Right forelimb (tissue), 1 donor: ENCODE data around the gene CLDND2.

Experiments used
- DNase-seq: peaks from one replicate; pipeline ENCODE4 v3.0.0-alpha.2; 2018

The CLDND2 gene

GRCh38 chr19:51380379-51380778, 11.6 kb upstream of the CLDND2 start:
- no peak for DNase-seq

- no peak for DNase-seq
Observed at GRCh38 chr19:51377422-51377821, 8.6 kb upstream of the CLDND2 start.

DNA sequence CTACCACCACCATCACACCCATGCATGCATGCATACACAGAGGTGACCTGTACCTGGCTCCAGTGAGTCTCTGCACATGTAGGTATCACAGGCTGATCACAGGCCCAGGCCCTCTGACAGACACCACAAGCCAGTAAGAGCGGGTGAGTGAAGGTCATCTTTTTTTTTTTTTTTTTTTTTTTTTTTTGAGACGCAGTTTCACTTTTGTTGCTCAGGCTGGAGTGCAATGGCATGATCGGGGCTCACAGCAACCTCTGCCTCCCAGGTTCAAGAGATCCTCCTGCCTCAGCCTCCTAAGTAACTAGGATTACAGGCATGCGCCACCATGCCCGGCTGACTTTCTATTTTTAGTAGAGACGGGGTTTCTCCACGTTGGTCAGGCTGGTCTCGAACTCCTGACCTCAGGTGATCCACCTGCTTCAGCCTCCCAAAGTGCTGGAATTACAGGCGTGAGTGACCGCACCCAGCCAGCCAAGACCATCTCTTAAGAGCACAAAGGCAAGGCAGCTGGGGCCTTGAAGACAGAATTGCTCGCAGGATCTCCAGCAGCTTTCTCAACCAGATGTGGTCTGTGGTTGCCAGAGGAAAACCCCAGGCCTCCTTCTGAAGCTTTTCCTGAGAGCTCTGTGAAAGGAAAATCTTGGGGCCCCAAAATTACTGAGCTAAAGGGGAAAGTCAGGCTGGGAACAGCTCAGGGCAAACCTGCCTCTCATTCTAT, 6.9 kb upstream of the CLDND2 start:
- peak; percentile 7 for DNase-seq

DNA sequence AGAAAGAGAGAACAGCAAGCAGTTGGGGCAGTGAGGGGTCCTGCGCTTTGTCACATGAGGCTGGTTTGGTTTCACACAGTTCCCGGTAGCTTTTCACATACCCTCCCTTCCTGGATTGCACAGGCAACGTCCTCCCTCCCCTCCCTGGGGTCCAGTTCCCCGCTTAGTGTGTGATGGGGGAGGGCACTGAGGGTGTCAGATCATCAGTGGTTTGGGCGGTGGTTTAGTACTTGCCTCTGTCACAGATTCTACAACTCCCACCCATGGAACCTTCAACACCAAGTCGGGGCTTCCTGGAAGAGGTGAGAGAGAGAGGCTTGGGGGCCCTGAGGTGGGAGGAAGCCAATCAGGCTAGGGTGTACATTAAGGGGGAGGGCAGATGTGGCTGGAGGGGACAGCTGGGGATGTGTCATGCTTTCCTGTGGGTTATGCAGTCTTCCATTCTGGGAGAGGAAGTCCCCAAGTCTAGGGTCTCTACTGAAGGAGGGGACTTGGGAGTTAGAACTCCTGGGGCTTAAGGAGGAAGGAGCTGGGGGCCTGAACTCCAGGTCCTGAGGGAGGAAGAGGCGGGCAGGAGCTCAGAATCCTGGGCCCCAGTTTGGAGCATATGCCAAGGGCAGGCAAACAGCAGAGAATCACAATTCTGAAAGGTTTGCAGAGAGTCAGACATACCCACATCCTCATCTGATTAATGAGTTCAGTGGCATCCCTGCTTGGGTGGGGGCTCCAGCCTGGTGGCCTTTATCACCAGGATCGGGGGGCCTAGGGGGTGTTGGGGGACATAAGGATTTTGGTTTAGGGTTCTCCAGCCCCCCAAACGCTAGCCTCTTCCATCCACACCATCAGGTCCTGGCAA, 4.1 kb upstream of the CLDND2 start, which contains the start of gene NKG7:
Gene NKG7, minus strand, starts transcription at position 6 of the 856 bp plus-strand sequence. CDS start 119 bp downstream, outside the sequence.
- DNase-seq = peak; percentile 38

GRCh38 chr19:51372021-51372648, 3.3 kb upstream of the CLDND2 start:
- peak; percentile 38 for DNase-seq

DNA sequence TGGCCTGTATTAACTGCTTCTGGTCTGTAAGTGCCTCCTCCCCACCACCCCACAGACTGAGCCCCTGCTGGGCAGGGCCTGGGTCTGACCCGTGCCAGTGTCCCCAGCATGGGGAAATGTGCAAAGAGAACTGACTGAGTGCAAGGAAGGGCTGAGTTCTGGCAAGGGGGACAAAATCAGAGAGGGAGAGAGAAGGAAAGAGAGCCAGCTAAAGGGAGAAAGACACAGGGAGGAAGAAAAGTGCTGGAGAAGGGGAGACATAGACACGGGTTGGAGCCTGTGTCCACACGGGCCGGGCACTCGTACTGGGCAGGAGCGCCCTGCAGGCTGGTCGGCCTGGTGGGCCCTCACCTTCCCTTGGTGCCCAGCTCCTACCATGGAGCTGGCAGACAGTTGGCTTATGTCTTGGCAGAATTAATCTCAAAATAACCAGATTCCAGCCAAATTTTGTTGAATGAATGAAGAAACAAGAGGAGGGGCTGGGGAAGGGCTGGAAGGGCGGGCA, 2.4 kb upstream of the CLDND2 start:
- no peak for DNase-seq

GRCh38 chr19:51370230-51370629, 1.4 kb upstream of the CLDND2 start:
- peak; percentile 6 for DNase-seq

DNA sequence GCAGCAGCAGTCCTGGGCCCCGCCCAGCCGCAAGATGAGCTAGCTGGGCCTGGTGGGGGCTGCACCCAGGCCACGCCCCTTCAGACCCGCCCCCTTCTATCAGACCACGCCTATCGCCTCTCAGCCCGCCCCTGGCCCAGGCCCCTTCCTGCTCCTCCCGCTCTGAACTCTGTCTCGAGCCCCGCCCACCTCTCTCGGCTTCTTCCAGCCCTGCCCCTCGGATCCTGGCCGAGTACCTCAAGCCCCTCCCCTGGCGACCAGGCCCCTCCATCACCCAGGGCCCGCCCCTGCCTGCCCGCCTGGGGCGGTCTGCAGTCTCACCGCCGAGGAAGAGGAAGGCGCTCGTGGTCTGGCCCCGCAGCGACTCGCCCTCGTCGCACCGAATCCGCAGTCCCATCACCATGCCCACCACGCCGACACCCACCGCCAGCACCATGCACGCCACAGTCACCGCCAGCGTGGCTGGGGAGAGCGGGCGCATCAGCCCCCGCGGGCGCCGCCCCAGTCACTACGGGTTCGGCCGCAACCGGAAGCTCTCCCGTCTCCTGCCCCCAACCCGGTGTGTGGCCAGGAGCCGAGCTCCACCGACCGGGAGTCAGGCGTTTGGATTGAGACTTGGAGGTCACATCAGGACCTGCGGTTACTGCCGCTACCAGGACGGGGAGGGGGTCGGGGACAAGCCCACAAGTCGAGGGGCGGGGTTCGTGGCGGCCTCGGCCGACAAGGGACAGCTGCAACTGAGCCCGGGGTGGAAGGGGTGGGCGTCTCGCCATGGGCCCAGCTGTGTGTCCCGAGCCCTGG, 1.0 kb downstream of the CLDND2 start:
- peak; percentile 100 for DNase-seq

DNA sequence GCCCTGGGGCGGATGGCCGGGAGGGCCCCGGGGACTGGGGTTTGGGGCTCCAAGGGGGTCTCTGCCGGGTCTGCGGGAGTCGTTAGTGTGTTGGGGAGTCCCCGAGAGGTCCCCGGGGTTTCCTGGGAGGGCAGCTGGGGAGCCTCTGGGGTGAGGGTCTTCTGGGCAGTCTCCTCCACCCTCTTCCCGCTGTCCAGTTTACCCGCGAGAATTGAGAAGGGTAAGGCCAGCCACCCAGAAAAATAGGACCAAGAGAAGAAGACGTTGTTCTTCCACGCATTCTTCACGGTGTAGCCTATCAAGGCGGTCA, 1.6 kb downstream of the CLDND2 start:
- no peak for DNase-seq

DNA sequence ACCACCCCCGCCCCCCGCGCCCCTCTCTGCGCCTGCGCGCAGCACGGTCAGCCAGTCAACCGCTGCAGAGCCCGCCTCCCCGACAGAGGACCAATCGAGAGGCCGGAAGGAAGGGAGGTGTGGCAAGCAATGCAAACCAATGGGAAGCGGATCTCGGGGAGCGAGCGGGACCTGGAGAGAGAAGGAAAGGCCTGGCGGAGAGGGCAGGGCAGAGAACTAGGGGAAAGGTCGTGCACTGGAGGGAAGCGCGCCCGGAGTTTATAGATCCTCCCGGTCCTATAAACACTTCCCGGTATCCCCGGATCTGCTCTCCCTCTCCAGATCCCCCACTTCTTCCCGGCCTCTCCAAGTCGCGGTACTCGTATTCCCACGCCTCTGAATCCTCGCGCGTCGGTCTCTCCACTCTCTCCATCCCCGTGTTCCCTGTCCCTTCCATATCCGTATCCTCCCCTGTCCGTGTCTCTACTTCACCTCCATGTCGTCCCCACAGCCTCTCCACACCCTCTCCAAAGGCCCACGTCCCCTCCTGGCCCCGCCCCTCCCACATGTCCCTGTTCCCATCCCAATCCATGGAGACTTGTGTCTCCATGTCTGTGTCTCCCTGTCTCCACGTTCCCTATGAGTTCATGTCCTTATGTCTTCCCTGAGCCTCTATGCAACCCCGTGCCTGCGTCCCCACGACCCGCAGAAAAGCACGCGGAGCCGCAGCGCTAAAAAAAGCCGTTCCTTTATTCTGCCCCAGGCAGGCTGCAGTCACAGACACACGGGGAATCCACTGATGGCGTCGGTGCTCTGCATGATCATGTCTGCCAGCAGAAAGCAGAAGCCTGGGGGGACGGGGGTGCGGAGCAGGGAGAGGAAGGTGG, 2.2 kb downstream of the CLDND2 start:
- DNase-seq = peak; percentile 96

DNA sequence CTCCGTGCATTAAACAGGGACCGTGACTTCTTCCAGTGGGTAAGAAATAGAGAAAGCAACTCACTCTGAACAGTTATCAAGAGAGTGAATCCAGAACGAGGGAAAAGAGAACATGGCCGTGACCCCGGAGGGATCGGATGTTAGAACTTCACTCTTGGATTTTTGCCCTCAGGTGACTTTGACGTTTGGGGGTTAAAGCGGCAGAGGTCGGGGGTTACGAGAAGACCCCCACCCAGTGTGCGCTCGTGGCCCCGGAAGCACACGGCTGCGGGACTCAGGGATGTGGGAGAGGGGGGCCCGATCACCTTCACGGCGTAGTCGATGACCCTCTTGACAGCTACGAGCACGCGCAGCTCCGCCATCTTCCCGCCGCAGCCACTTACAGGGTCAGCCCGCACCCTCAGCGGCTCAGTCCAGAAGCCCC, 2.8 kb downstream of the CLDND2 start, which contains the start of gene ETFB:
Gene ETFB, minus strand, starts transcription at position 424 of the 424 bp plus-strand sequence. Its CDS starts 62 bp downstream, at position 362.
- no peak for DNase-seq

DNA sequence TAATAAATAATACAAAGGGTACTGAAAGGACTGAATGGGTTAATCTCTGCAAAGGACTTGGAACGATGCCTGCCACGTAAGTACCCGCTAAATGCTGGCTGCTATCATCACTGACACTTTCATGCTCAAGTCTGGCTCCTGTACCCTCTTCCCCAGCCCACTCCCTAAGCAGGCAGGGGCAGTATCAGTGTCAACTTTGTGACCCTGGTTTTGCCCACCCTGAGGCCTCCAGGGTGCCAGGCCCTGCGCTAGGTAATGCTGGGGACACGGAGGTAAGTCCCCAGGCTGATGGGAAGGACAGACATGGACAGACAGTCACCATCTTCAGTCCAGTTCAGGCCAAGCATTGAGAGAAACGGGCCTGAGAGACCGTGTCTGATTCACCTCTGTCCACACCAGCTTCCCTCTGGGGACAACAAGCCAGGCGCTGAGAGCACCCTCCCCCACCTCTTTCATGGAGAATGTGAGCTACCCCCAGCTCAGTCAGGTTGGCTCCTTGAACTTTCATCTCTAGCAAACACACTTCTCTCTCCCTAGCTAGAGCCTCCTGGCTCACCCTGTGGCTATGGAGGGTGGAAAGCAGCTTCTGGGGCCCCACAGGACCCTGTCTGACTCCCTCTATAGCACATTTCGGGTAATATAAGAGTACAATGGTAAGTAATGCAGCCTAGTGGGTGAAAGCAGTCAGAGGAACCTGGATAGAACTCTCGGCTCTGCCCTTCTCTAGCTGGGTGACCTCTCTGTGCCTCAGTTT, 3.4 kb downstream of the CLDND2 start:
- no peak for DNase-seq

DNA sequence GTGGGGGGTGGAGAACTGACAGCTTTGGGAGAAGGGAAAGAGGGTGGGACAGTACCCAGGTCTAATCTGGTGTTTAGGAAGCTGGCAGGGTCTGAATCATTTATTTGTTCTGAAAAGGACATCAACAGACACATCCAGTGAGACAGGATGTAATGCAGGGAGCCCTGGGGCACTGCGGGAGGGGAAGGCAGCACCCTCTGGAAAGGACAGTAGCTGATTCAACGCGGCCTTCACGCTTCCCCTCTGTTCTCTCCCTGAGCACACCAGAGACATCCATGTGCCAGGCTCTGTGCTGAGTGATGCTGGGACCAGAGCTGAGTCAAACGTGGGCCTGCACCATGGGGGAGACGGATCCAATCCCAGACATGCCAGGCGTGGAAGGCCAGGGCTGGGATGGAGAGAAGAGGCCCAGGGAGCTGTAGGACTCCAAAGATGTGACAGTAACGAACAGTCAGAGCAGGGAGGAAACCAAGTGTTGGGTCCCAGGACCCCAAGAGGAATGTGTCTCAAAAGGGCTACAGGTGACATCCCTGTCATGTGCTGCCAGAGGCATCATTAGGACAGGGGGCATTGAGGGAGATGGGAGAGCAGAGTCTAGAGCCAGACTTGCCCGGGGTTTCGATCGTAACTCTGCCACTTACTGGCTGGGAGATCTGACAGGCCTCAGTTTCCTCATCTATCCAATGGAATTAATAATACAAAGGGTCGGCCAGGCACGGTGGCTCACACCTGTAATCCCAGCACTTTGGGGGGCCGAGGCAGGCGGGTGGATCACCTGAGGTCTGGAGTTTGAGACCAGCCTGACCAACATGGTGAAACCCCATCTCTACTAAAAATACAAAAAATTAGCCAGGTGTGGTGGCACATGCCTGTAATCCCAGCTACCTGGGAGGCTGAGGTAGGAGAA, 4.3 kb downstream of the CLDND2 start:
- no peak for DNase-seq

GRCh38 chr19:51361239-51361638, 7.6 kb downstream of the CLDND2 start:
- DNase-seq = no peak

- no peak for DNase-seq
Observed at GRCh38 chr19:51359294-51359693, 9.5 kb downstream of the CLDND2 start.

DNA sequence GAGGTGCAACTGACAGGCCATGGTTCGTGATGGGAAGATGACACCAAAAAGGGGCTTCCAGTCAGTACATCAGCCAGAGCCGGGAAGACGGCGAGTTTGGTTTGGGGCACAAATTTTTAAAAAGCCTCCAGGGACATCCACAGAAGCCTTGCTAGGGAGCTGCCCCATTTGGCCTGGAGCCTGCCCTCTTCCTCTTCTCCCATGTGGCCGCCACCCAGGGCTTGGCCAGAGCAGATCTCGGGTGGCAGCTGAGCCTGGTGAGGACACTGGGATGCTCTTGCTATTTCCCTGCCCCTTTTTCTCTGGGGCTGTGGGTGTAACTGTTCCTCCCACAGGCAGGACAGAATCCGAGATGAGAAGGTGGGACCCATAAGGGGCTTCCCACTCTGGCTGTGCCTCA, 10.9 kb downstream of the CLDND2 start:
- DNase-seq = no peak

GRCh38 chr19:51356159-51356801, 12.5 kb downstream of the CLDND2 start:
- DNase-seq = no peak

- DNase-seq = no peak
Observed at GRCh38 chr19:51354742-51355148, 14.1 kb downstream of the CLDND2 start.

DNA sequence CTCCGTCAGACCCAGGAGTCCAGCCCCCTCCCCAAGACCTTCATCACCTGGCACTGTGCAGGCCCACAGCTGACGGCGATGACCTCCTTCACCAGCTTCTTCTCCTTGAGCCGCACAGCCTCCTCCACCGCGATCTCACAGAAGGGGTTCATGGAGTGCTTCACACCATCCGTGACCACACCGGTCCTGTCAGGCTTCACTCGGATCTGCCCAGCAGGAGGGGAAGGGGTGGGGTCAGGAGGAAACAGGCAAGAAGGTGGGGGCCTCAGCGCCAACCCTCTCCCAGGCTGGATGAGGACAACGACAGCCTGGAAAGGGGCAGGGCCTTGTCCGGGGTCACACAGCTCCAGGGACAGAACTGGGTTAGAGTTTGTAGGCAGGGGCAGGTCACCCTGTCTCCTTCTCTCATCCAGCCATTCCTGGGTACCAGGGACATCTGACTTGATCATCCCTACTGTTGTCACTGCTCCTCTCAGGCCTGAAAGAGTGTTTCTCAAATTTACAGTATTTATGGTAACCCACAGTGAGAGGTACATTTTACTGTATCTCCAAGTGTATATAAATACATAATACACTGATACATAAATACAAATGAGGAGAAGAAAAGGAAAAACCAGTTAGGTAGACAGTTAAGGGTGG, 14.6 kb downstream of the CLDND2 start:
- no peak for DNase-seq
